Ishikawa (cell line): Measurements from ENCODE around the gene PDK1.

Experiments
- CEBPB ChIP-seq: IDR thresholded peaks from 2 replicates; pipeline ENCODE4 v1.6.1; 2012
- CREB1 ChIP-seq: IDR thresholded peaks from 2 replicates; pipeline ENCODE4 v1.6.1; 2012; ENCODE audit warnings: low read depth
- EGR1 ChIP-seq: IDR thresholded peaks from 2 replicates; pipeline ENCODE4 v1.6.1; 2012
- EP300 ChIP-seq: IDR thresholded peaks from 2 replicates; pipeline ENCODE4 v1.6.1; 2012; ENCODE audit warnings: borderline replicate concordance
- FOXM1 ChIP-seq: IDR thresholded peaks from 2 replicates; pipeline ENCODE4 v1.6.1; 2012; ENCODE audit warnings: low read depth, borderline replicate concordance
- MAX ChIP-seq: IDR thresholded peaks from 2 replicates; pipeline ENCODE4 v1.6.1; 2012
- NFIC ChIP-seq: IDR thresholded peaks from 2 replicates; pipeline ENCODE4 v1.6.1; 2012
- RAD21 ChIP-seq: IDR thresholded peaks from 2 replicates; pipeline ENCODE4 v1.6.1; 2012; ENCODE audit warnings: low read depth
- REST ChIP-seq: IDR thresholded peaks from 2 replicates; pipeline ENCODE4 v1.6.1; 2012; ENCODE audit warnings: low read depth, mild to moderate bottlenecking
- TAF1 ChIP-seq: IDR thresholded peaks from 2 replicates; pipeline ENCODE4 v1.6.1; 2012; ENCODE audit warnings: low read depth, mild to moderate bottlenecking
- TCF12 ChIP-seq: IDR thresholded peaks from 2 replicates; pipeline ENCODE4 v1.6.1; 2012; ENCODE audit warnings: low read depth
- TEAD4 ChIP-seq: IDR thresholded peaks from 2 replicates; pipeline ENCODE4 v1.6.1; 2012
- USF1 ChIP-seq: IDR thresholded peaks from 2 replicates; pipeline ENCODE4 v1.6.1; 2012
- YY1 ChIP-seq: IDR thresholded peaks from 2 replicates; pipeline ENCODE4 v1.6.1; 2012; ENCODE audit warnings: low read depth
- ZBTB7A ChIP-seq: IDR thresholded peaks from 2 replicates; pipeline ENCODE4 v1.6.1; 2012; ENCODE audit warnings: low read depth

The PDK1 gene

GRCh38 chr2:172539767-172540166 is 16.1 kb upstream of the PDK1 start:
- TF ChIP-seq USF1 (no peak), NFIC (no peak), CEBPB (no peak), TEAD4 (no peak), RAD21 (no peak), TCF12 (no peak), TAF1 (no peak), FOXM1 (no peak), EP300 (no peak), ZBTB7A (no peak), EGR1 (no peak), CREB1 (no peak), REST (no peak), YY1 (no peak), MAX (no peak)

- no peak for TF ChIP-seq TCF12
- TF ChIP-seq TAF1, result no peak
- no peak for TF ChIP-seq NFIC
- no peak for TF ChIP-seq EP300
- TF ChIP-seq ZBTB7A, result no peak
- TF ChIP-seq RAD21, result no peak
- TF ChIP-seq YY1, result no peak
- TF ChIP-seq USF1, result no peak
- no peak for TF ChIP-seq CEBPB
- no peak for TF ChIP-seq REST
- TF ChIP-seq CREB1, result no peak
- no peak for TF ChIP-seq EGR1
- no peak for TF ChIP-seq MAX
- TF ChIP-seq TEAD4, result no peak
These were observed 15.5 kb upstream of the PDK1 start for GRCh38 chr2:172540421-172540820.

GRCh38 chr2:172545408-172546075 is 10.3 kb upstream of the PDK1 start:
- TF ChIP-seq RAD21 (no peak), NFIC (no peak), CREB1 (no peak), TAF1 (no peak), REST (no peak), YY1 (no peak), FOXM1 (no peak), TCF12 (no peak), CEBPB (no peak), EP300 (no peak), ZBTB7A (no peak)

GRCh38 chr2:172549131-172549530 is 6.8 kb upstream of the PDK1 start:
- TF ChIP-seq MAX, result no peak
- TF ChIP-seq TEAD4, result no peak
- TF ChIP-seq USF1, result no peak
- TF ChIP-seq EP300, result no peak
- no peak for TF ChIP-seq CEBPB
